GM23338 (cell line): ENCODE measurements around the gene THUMPD3. TPM values are rescaled to one million over a fixed set of nuclear protein-coding genes. Genes with fewer than 3 reads are reported as not detected.

Experiments
- ATAC-seq: fragments of 200-7000 bp; cut with Tn5 transposase; 3 replicates; pipeline ENCODE4 v1.9.1; 2020
- DNase-seq: peaks from one replicate; pipeline ENCODE4 v3.0.0-alpha.2; 2015; ENCODE audit warnings: low spot score
- H2AFZ ChIP-seq: fragments of 200-600 bp; sonication (generic); 2 replicates; pipeline ENCODE4 v1.8.0; 2016; ENCODE audit warnings: antibody characterized with exemption, mild to moderate bottlenecking, moderate library complexity
- H3F3A ChIP-seq: fragments of 200-600 bp; sonication (generic); replicated peaks from 2 replicates; pipeline ENCODE4 v1.8.0; 2017; ENCODE audit warnings: antibody characterized with exemption, mixed run types, low read depth
- H3K27ac ChIP-seq: fragments of 200-600 bp; sonication (generic); 2 replicates; pipeline ENCODE4 v1.6.1; 2016; ENCODE audit warnings: low read depth
- H3K27me3 ChIP-seq: fragments of 200-600 bp; sonication (generic); 2 replicates; pipeline ENCODE4 v1.8.0; 2016; ENCODE audit warnings: mild to moderate bottlenecking, mixed run types, moderate library complexity; ENCODE audit not compliant: insufficient read depth
- H3K36me3 ChIP-seq: fragments of 200-600 bp; sonication (generic); 2 replicates; pipeline ENCODE4 v1.8.0; 2016; ENCODE audit warnings: mild to moderate bottlenecking; ENCODE audit not compliant: insufficient read depth
- H3K4me1 ChIP-seq: fragments of 200-600 bp; sonication (generic); 2 replicates; pipeline ENCODE4 v1.8.0; 2016; ENCODE audit warnings: mild to moderate bottlenecking, moderate library complexity; ENCODE audit not compliant: insufficient read depth
- H3K4me2 ChIP-seq: fragments of 200-600 bp; sonication (generic); 2 replicates; pipeline ENCODE4 v1.7.1; 2017; ENCODE audit warnings: mixed run types
- H3K4me3 ChIP-seq: fragments of 200-600 bp; sonication (generic); 2 replicates; pipeline ENCODE4 v1.6.1; 2016; ENCODE audit warnings: mixed run types
- H3K79me2 ChIP-seq: fragments of 200-600 bp; sonication (generic); replicated peaks from 2 replicates; pipeline ENCODE4 v1.8.0; 2017; ENCODE audit warnings: mild to moderate bottlenecking; ENCODE audit not compliant: insufficient read depth
- H3K9me2 ChIP-seq: fragments of 200-600 bp; sonication (generic); 2 replicates; pipeline ENCODE4 v1.8.0; 2017; ENCODE audit not compliant: insufficient read depth
- H4K20me1 ChIP-seq: fragments of 200-600 bp; sonication (generic); replicated peaks from 2 replicates; pipeline ENCODE4 v1.8.0; 2017; ENCODE audit warnings: mild to moderate bottlenecking; ENCODE audit not compliant: insufficient read depth
- H3K27ac Mint-ChIP-seq: 2 replicates; pipeline ENCODE4 v1.8.0; 2020; ENCODE audit warnings: inconsistent platforms, mild to moderate bottlenecking, moderate library complexity, mixed read lengths
- H3K27me3 Mint-ChIP-seq: 3 replicates; pipeline ENCODE4 v1.8.0; 2022; ENCODE audit warnings: low read depth, mild to moderate bottlenecking, moderate library complexity, mixed read lengths, inconsistent platforms; ENCODE audit not compliant: insufficient read depth, poor library complexity
- H3K36me3 Mint-ChIP-seq: 3 replicates; pipeline ENCODE4 v1.8.0; 2021; ENCODE audit warnings: low read depth, mild to moderate bottlenecking, inconsistent platforms, moderate library complexity, mixed read lengths
- H3K4me1 Mint-ChIP-seq: 3 replicates; pipeline ENCODE4 v1.8.0; 2020; ENCODE audit warnings: mild to moderate bottlenecking, inconsistent platforms, mixed read lengths
- H3K4me3 Mint-ChIP-seq: 3 replicates; pipeline ENCODE4 v1.8.0; 2021; ENCODE audit warnings: moderate library complexity, mild to moderate bottlenecking, inconsistent platforms, mixed read lengths
- H3K9me3 Mint-ChIP-seq: 3 replicates; pipeline ENCODE4 v1.8.0; 2020; ENCODE audit warnings: moderate library complexity, mild to moderate bottlenecking, inconsistent platforms, mixed read lengths
- CTCF ChIP-seq, 2 experiments: fragments of 200-600 bp in 1 of 2; sonication (generic) in 1 of 2; conservative IDR thresholded peaks; 2 replicates each; pipeline versions ENCODE4 v1.5.1 to v1.6.1; 2016 to 2017; ENCODE audit warnings: antibody characterized with exemption in 2 of 2, low read depth in 2 of 2, mild to moderate bottlenecking in 2 of 2, moderate library complexity in 1 of 2
- EZH2phosphoT487 ChIP-seq: fragments of 200-600 bp; sonication (generic); IDR thresholded peaks from one replicate; pipeline ENCODE4 v1.8.1; 2018; ENCODE audit warnings: antibody characterized with exemption; ENCODE audit not compliant: unreplicated experiment
- NANOG ChIP-seq: IDR thresholded peaks from 2 replicates; pipeline ENCODE4 v1.6.1; 2016; ENCODE audit warnings: antibody characterized with exemption, borderline replicate concordance
- ZNF462 ChIP-seq: fragments of 250-450 bp; sonication (Bioruptor Pico); IDR thresholded peaks from 2 replicates; pipeline ENCODE4 v1.5.0; 2020; ENCODE audit warnings: mild to moderate bottlenecking, moderate library complexity
- polyA plus RNA-seq: library from polyadenylated mRNA; unstranded; fragments of >200 nt; fragmentation: Nextera tagmentation; extraction: Ambion mirVana; gene quantifications from 2 replicates; pipeline ENCODE4 v1.2.1, GENCODE V29; 2016
- total RNA-seq: library from RNA; depleted of rRNA; stranded (reverse); fragments of >200 nt; shearing (Covaris generic); gene quantifications from 2 replicates; pipeline ENCODE4 v1.2.3, GENCODE V29; 2014

THUMPD3 gene
- total and polyA plus RNA-seq, 2 experiments from 2014 or later: 30.1 to 54.1 TPM

GRCh38 chr3:9351709-9352126 is 11.1 kb upstream of the THUMPD3 start (continued):
- no peak for TF ChIP-seq CTCF (conservative IDR thresholded peaks at IDR 0.05; ENCODE audit: low read depth in 2 of 2)
- no peak for TF ChIP-seq NANOG
- TF ChIP-seq EZH2phosphoT487: no peak

- H3K9me3 Mint-ChIP-seq: no peaks in the 10 kb centered on the region
- peaks cover 25% of the 10 kb centered on the region for H3K4me1 ChIP-seq
- DNase-seq (peak; percentile 80), ATAC-seq (peak; percentile 81)
- H3K4me1 Mint-ChIP-seq: peaks cover 51% of the 10 kb centered on the region
- no peaks in the 10 kb centered on the region for H4K20me1 ChIP-seq
- H3K36me3 Mint-ChIP-seq: peaks cover 10% of the 10 kb centered on the region
- no peak overlapping the region for H2AFZ ChIP-seq
- H3K4me3 ChIP-seq: no peak overlapping the region
- peak overlapping the region; percentile 40 for H3K4me2 ChIP-seq
- H3K9me2 ChIP-seq: no peaks in the 10 kb centered on the region
- no peaks in the 10 kb centered on the region for H3K27me3 Mint-ChIP-seq
- no peaks in the 10 kb centered on the region for H3K79me2 ChIP-seq
- H3K27ac Mint-ChIP-seq: peak overlapping the region; percentile 92
- H3F3A ChIP-seq: no peaks in the 10 kb centered on the region
- peak; percentile 95 to 97 for TF ChIP-seq CTCF (conservative IDR thresholded peaks at IDR 0.05; ENCODE audit: low read depth in 2 of 2)
- TF ChIP-seq ZNF462: no peak
- no peaks in the 10 kb centered on the region for H3K36me3 ChIP-seq
- H3K27me3 ChIP-seq: no peaks in the 10 kb centered on the region
- H3K27ac ChIP-seq: 0 out of 2 replicates have a peak overlapping the region, but pooled peaks have one; percentile 85
- no peak overlapping the region; the same call in 2 of the 3 replicates for H3K4me3 Mint-ChIP-seq
These were observed 9.7 kb upstream of the THUMPD3 start for GRCh38 chr3:9352917-9353752.
